ENCODE measurements around the gene FGFRL1.

FGFRL1 gene

DNA sequence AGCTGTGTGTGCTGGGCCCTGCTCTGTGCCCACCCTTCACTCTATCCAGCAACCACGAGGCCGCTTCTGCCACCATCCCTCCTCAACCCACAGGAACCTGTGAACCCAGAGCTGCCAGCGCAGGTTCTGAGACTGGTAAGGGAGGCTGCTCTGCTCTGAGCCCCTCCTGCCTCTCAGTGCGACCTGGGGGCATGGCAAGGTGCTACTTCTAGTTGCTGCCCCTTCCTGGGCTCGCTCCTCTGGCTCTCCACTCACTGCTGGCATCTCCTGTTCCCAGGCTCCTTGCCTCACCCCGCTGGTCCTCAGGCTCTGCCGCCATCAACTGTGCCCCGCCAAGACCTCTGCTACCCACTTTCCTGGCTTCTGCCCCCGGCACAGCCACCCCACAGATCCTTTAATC, 62.7 kb downstream of the FGFRL1 start:
- TF ChIP-seq TEAD4 (IDR thresholded peaks at IDR 0.05) (no peak), YY1 (IDR thresholded peaks at IDR 0.05; ENCODE audit: low read depth) (no peak), TAF1 (IDR thresholded peaks at IDR 0.05; ENCODE audit: low read depth) (no peak)

DNA sequence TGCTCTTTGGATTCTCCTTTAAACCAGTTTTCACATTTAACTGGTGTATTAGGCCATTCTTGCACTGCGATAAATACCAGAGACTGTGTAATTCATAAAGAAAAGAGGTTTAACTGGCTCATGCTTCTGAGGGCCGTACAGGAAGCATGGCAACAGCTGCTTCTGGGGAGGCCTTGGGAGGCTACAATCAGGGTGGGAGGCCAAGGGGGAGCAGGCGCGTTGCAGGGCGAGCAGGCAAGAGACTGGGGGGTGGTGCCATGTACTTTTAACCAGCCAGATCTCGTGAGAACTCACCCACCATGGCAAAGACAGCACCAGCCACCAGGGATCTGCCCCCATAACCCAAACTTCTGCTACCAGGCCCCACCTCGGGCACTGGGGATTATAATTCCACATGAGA, 63.8 kb downstream of the FGFRL1 start:
- TF ChIP-seq REST (IDR thresholded peaks at IDR 0.05; ENCODE audit: low read depth), result no peak
- no peak for TF ChIP-seq TEAD4 (IDR thresholded peaks at IDR 0.05)

GRCh38 chr4:1075809-1076699, 64.6 kb downstream of the FGFRL1 start:
- no peak for TF ChIP-seq NFIC (IDR thresholded peaks at IDR 0.05)
- no peak for TF ChIP-seq EGR1 (IDR thresholded peaks at IDR 0.05)
- no peak for TF ChIP-seq ZBTB7A (IDR thresholded peaks at IDR 0.05; ENCODE audit: low read depth)
